H9 (cell line): ENCODE measurements around the gene THSD4. TPM values are rescaled to one million over a fixed set of nuclear protein-coding genes. Genes with fewer than 3 reads are reported as not detected.

Experiments used
- DNase-seq: peaks from one replicate; pipeline ENCODE4 v3.0.0-alpha.2; 2017
- H2AFZ ChIP-seq: one replicate; pipeline ENCODE4 v1.6.1; 2013; ENCODE audit warnings: mild to moderate bottlenecking, low read length, control low read depth, moderate library complexity
- H2AK5ac ChIP-seq: 2 replicates; pipeline ENCODE4 v1.6.1; 2013; ENCODE audit warnings: low read length, control low read depth, mixed read lengths; ENCODE audit not compliant: insufficient read length
- H2BK120ac ChIP-seq: one replicate; pipeline ENCODE4 v1.6.1; 2013; ENCODE audit warnings: low read depth, mild to moderate bottlenecking, low read length, control low read depth, inconsistent platforms; ENCODE audit not compliant: poor library complexity, severe bottlenecking
- H2BK12ac ChIP-seq: 2 replicates; pipeline ENCODE4 v1.6.1; 2013; ENCODE audit warnings: low read length, control low read depth, mixed read lengths, low read depth; ENCODE audit not compliant: insufficient read length
- H2BK15ac ChIP-seq: 2 replicates; pipeline ENCODE4 v1.6.1; 2013; ENCODE audit warnings: low read depth, low read length, control low read depth
- H2BK20ac ChIP-seq: one replicate; pipeline ENCODE4 v1.6.1; 2013; ENCODE audit warnings: low read depth, mild to moderate bottlenecking, low read length, control low read depth, inconsistent platforms; ENCODE audit not compliant: poor library complexity, severe bottlenecking
- H2BK5ac ChIP-seq: 2 replicates; pipeline ENCODE4 v1.6.1; 2013; ENCODE audit warnings: low read length, control low read depth, mixed read lengths; ENCODE audit not compliant: insufficient read length
- H3K14ac ChIP-seq: 2 replicates; pipeline ENCODE4 v1.6.1; 2013; ENCODE audit warnings: low read length, control low read depth; ENCODE audit not compliant: insufficient read depth
- H3K18ac ChIP-seq: 2 replicates; pipeline ENCODE4 v1.6.1; 2013; ENCODE audit warnings: low read depth, mild to moderate bottlenecking, mixed read lengths, low read length, control low read depth; ENCODE audit not compliant: insufficient read length
- H3K23ac ChIP-seq: 2 replicates; pipeline ENCODE4 v1.6.1; 2013; ENCODE audit warnings: low read length, control low read depth, mixed read lengths, low read depth; ENCODE audit not compliant: insufficient read length
- H3K23me2 ChIP-seq: 2 replicates; pipeline ENCODE4 v1.6.1; 2013; ENCODE audit warnings: low read depth, mild to moderate bottlenecking, mixed read lengths, low read length, control low read depth; ENCODE audit not compliant: insufficient read length, poor library complexity, severe bottlenecking
- H3K27ac ChIP-seq: 2 replicates; pipeline ENCODE4 v1.5.1; 2013; ENCODE audit warnings: low read length, control low read depth, mixed read lengths, low read depth; ENCODE audit not compliant: insufficient read length
- H3K27me3 ChIP-seq: 2 replicates; pipeline ENCODE4 v1.6.1; 2013; ENCODE audit warnings: low read length, control low read depth, inconsistent platforms; ENCODE audit not compliant: insufficient read depth
- H3K4ac ChIP-seq: 2 replicates; pipeline ENCODE4 v1.6.1; 2013; ENCODE audit warnings: low read depth, mild to moderate bottlenecking, control low read depth, inconsistent platforms, low read length, moderate library complexity
- H3K4me1 ChIP-seq: 2 replicates; pipeline ENCODE4 v1.6.1; 2013; ENCODE audit warnings: low read length, control low read depth, inconsistent platforms; ENCODE audit not compliant: insufficient read depth
- H3K4me2 ChIP-seq: 2 replicates; pipeline ENCODE4 v1.6.1; 2013; ENCODE audit warnings: low read length, control low read depth, mixed read lengths; ENCODE audit not compliant: insufficient read length, insufficient read depth
- H3K56ac ChIP-seq: 2 replicates; pipeline ENCODE4 v1.6.1; 2013; ENCODE audit warnings: low read depth, mild to moderate bottlenecking, mixed read lengths, low read length, control low read depth; ENCODE audit not compliant: insufficient read length
- H3K79me1 ChIP-seq: 2 replicates; pipeline ENCODE4 v1.6.1; 2013; ENCODE audit warnings: low read depth, mild to moderate bottlenecking, moderate library complexity, low read length, control low read depth, inconsistent platforms; ENCODE audit not compliant: insufficient read depth, poor library complexity, severe bottlenecking
- H3K79me2 ChIP-seq: 2 replicates; pipeline ENCODE4 v1.6.1; 2013; ENCODE audit warnings: low read length, control low read depth, inconsistent platforms; ENCODE audit not compliant: insufficient read depth
- H3K9ac ChIP-seq: 2 replicates; pipeline ENCODE4 v1.6.1; 2013; ENCODE audit warnings: low read length, control low read depth, mixed read lengths; ENCODE audit not compliant: insufficient read length; ENCODE audit errors: extremely low read depth
- H3K9me3 ChIP-seq: one replicate; pipeline ENCODE4 v1.6.1; 2013; ENCODE audit warnings: low read depth, low read length, inconsistent platforms; ENCODE audit not compliant: control insufficient read depth
- H3T11ph ChIP-seq: one replicate; pipeline ENCODE4 v1.6.1; 2013; ENCODE audit warnings: mild to moderate bottlenecking, low read length, control low read depth, inconsistent platforms
- H4K20me1 ChIP-seq: one replicate; pipeline ENCODE4 v1.6.1; 2013; ENCODE audit not compliant: control insufficient read depth, insufficient read length, insufficient read depth
- H4K5ac ChIP-seq: 2 replicates; pipeline ENCODE4 v1.6.1; 2013; ENCODE audit warnings: low read depth, mild to moderate bottlenecking, mixed read lengths, low read length, control low read depth; ENCODE audit not compliant: insufficient read length
- H4K8ac ChIP-seq: replicated peaks from 2 replicates; pipeline ENCODE4 v1.6.1; 2013; ENCODE audit warnings: low read length, control low read depth, mixed read lengths, low read depth; ENCODE audit not compliant: insufficient read length
- H4K91ac ChIP-seq: 2 replicates; pipeline ENCODE4 v1.6.1; 2013; ENCODE audit warnings: low read depth, mild to moderate bottlenecking, moderate library complexity, mixed read lengths, low read length, control low read depth; ENCODE audit not compliant: insufficient read length
- H3K27ac Mint-ChIP-seq, 3 experiments: 2 replicates in 2 of 3; 3 replicates in 1 of 3; pipeline ENCODE4 v1.8.0; 2020 to 2021; ENCODE audit warnings: mixed read lengths in 3 of 3, mild to moderate bottlenecking in 1 of 3, moderate library complexity in 1 of 3
- H3K27me3 Mint-ChIP-seq: 2 replicates; pipeline ENCODE4 v1.8.0; 2021; ENCODE audit warnings: low read depth, mild to moderate bottlenecking, moderate library complexity, mixed read lengths
- H3K36me3 Mint-ChIP-seq, 3 experiments: 2 replicates in 2 of 3; 3 replicates in 1 of 3; pipeline ENCODE4 v1.8.0; 2020 to 2021; ENCODE audit warnings: low read depth in 3 of 3, mixed read lengths in 3 of 3; ENCODE audit not compliant: insufficient read depth in 1 of 3
- H3K4me1 Mint-ChIP-seq, 2 experiments: 2 replicates each; pipeline ENCODE4 v1.8.0; 2020; ENCODE audit warnings: mixed read lengths in 2 of 2
- H3K4me3 Mint-ChIP-seq, 2 experiments: 2 replicates in 1 of 2; 3 replicates in 1 of 2; pipeline ENCODE4 v1.8.0; 2020 to 2021; ENCODE audit warnings: mild to moderate bottlenecking in 2 of 2, mixed read lengths in 2 of 2, moderate library complexity in 1 of 2
- H3K9me3 Mint-ChIP-seq, 2 experiments: 2 replicates in 1 of 2; 3 replicates in 1 of 2; pipeline ENCODE4 v1.8.0; 2020; ENCODE audit warnings: mild to moderate bottlenecking in 2 of 2, mixed read lengths in 2 of 2, moderate library complexity in 1 of 2
- CTCF ChIP-seq: fragments of 200-600 bp; sonication (generic); conservative IDR thresholded peaks from 3 replicates; pipeline ENCODE4 v1.8.0; 2021; ENCODE audit warnings: antibody characterized with exemption, mild to moderate bottlenecking
- WGBS: extraction: QIAGEN DNeasy Blood & Tissue Kit; methylation state at CpG from one replicate; pipeline ENCODE4 v1.1.7; 2013; ENCODE audit warnings: missing lambda C conversion rate, low lambda C conversion rate, mixed read lengths; ENCODE audit not compliant: insufficient read length; ENCODE audit errors: extremely low coverage; 5-methylcytosine and 5-hydroxymethylcytosine counted together
- total RNA-seq: library from RNA; stranded (reverse); gene quantifications from 2 replicates; pipeline ENCODE4 v1.2.1, GENCODE V29; 2021

Gene THSD4
- total RNA-seq, 1 experiment from 2014 or later = 5.5 TPM

GRCh38 chr15:71145648-71146047 is 30.4 kb downstream of the THSD4 start:
- no peak for TF ChIP-seq CTCF
- Mint-ChIP-seq H3K27me3 (no peaks in the 10 kb centered on the region), H3K4me1 (peaks cover 13 to 17% of the 10 kb centered on the region in 2 experiments), H3K9me3 (no peaks in the 10 kb centered on the region), H3K27ac (no peak overlapping the region), H3K4me3 (no peak overlapping the region), H3K36me3 (no peaks in the 10 kb centered on the region)
- Histone ChIP-seq H3K79me2 (no peaks in the 10 kb centered on the region; the same call in 1 of the 2 replicates), H2BK5ac (no peak overlapping the region), H3K56ac (no peak overlapping the region), H3K27ac (no peak overlapping the region), H3K23ac (no peak overlapping the region), H3K18ac (no peak overlapping the region), H3K23me2 (no peaks in the 10 kb centered on the region), H3K14ac (no peak overlapping the region), H2BK12ac (no peak overlapping the region), H3K79me1 (no peaks in the 10 kb centered on the region), H3K27me3 (no peaks in the 10 kb centered on the region), H4K20me1 (no peaks in the 10 kb centered on the region), H4K91ac (no peak overlapping the region), H2BK15ac (no peak overlapping the region), H2BK120ac (no peak overlapping the region), H3K9me3 (no peaks in the 10 kb centered on the region), H4K8ac (no peak overlapping the region), H2AK5ac (no peak overlapping the region), H2AFZ (no peak overlapping the region), H3K4ac (no peak overlapping the region), H4K5ac (no peak overlapping the region), H3K9ac (no peak overlapping the region), H3K4me2 (no peak overlapping the region), H3T11ph (no peak overlapping the region), H3K4me1 (no peaks in the 10 kb centered on the region), H2BK20ac (no peak overlapping the region)
- WGBS = 100% methylated on average over 1 of the region's 2 CpGs
- DNase-seq = no peak
